IMR-90 (cell line): ENCODE measurements around the gene PTGDS. TPM values are rescaled to one million over a fixed set of nuclear protein-coding genes. Genes with fewer than 3 reads are reported as not detected.

Experiments used
- ATAC-seq: fragments of 200-7000 bp; cut with Tn5 transposase; 2 replicates; pipeline ENCODE4 v1.9.1; 2020; ENCODE audit warnings: low read depth, mild to moderate bottlenecking, moderate library complexity
- BruUV-seq: library from RNA; stranded (reverse); fragments of 400-500 nt; replicated peaks from 2 replicates; lab custom pipeline; 2021; lab: Mats Ljungman, UMichigan
- CTCF ChIA-PET: fragments of 300-600 bp; formaldehyde crosslinking; extraction: SDS; loops from one replicate; lab custom pipeline; 2021; ENCODE audit warnings: antibody characterized with exemption; lab: Yijun Ruan, JAX
- POLR2A ChIA-PET: fragments of 300-600 bp; sonication (Branson Sonifier 250); formaldehyde crosslinking; loops from one replicate; lab custom pipeline; 2022; ENCODE audit warnings: antibody characterized with exemption; ENCODE audit not compliant: unreplicated experiment; lab: Charles Lee
- DNase-seq: peaks from one replicate; pipeline ENCODE4 v3.0.0; 2013
- H2AFZ ChIP-seq: replicated peaks from 2 replicates; pipeline ENCODE3; 2013; ENCODE audit warnings: low read length, mild to moderate bottlenecking; ENCODE audit not compliant: poor library complexity
- H2AK5ac ChIP-seq: 2 replicates; pipeline ENCODE4 v1.6.1; 2013; ENCODE audit warnings: low read depth, low read length, inconsistent platforms
- H2AK9ac ChIP-seq: replicated peaks from 2 replicates; pipeline ENCODE3; 2013; ENCODE audit warnings: mild to moderate bottlenecking, low read depth, low read length, moderate library complexity; ENCODE audit not compliant: poor library complexity
- H2BK120ac ChIP-seq: 2 replicates; pipeline ENCODE4 v1.6.1; 2013; ENCODE audit warnings: low read depth, low read length, inconsistent platforms
- H2BK15ac ChIP-seq: 3 replicates; pipeline ENCODE4 v1.6.1; 2013; ENCODE audit warnings: low read depth, low read length, inconsistent platforms
- H2BK20ac ChIP-seq: 2 replicates; pipeline ENCODE4 v1.6.1; 2013; ENCODE audit warnings: low read depth, mild to moderate bottlenecking, inconsistent platforms, low read length, moderate library complexity
- H2BK5ac ChIP-seq: 2 replicates; pipeline ENCODE4 v1.6.1; 2013; ENCODE audit warnings: mild to moderate bottlenecking, low read depth, low read length, inconsistent platforms; ENCODE audit not compliant: poor library complexity, severe bottlenecking
- H3K14ac ChIP-seq: replicated peaks from 2 replicates; pipeline ENCODE4 v1.6.1; 2013; ENCODE audit warnings: low read depth, low read length, inconsistent platforms
- H3K18ac ChIP-seq: 2 replicates; pipeline ENCODE4 v1.6.1; 2013; ENCODE audit warnings: low read depth, low read length, control low read depth
- H3K23ac ChIP-seq: 2 replicates; pipeline ENCODE4 v1.6.1; 2013; ENCODE audit warnings: low read depth, low read length, inconsistent platforms
- H3K27ac ChIP-seq: 2 replicates; pipeline ENCODE4 v1.5.1; 2013; ENCODE audit warnings: mild to moderate bottlenecking, control low read depth, low read length; ENCODE audit not compliant: insufficient read depth
- H3K27me3 ChIP-seq: 2 replicates; pipeline ENCODE4 v1.6.1; 2013; ENCODE audit warnings: low read length; ENCODE audit not compliant: control insufficient read depth, insufficient read depth
- H3K36me3 ChIP-seq: 2 replicates; pipeline ENCODE4 v1.6.1; 2013; ENCODE audit warnings: low read length, mixed read lengths; ENCODE audit not compliant: control insufficient read depth, insufficient read depth
- H3K4ac ChIP-seq: 2 replicates; pipeline ENCODE4 v1.6.1; 2013; ENCODE audit warnings: low read depth, low read length, inconsistent platforms
- H3K4me1 ChIP-seq: 2 replicates; pipeline ENCODE4 v1.6.1; 2013; ENCODE audit warnings: low read length, mixed read lengths; ENCODE audit not compliant: control insufficient read depth, insufficient read depth
- H3K4me2 ChIP-seq: 2 replicates; pipeline ENCODE4 v1.6.1; 2013; ENCODE audit warnings: low read depth, mild to moderate bottlenecking, control low read depth, low read length, moderate library complexity
- H3K4me3 ChIP-seq: 2 replicates; pipeline ENCODE4 v1.5.1; 2013; ENCODE audit warnings: low read depth, mild to moderate bottlenecking, control low read depth, low read length, moderate library complexity; ENCODE audit not compliant: insufficient read depth
- H3K56ac ChIP-seq: 2 replicates; pipeline ENCODE4 v1.6.1; 2013; ENCODE audit warnings: low read length, inconsistent platforms; ENCODE audit not compliant: insufficient read depth; ENCODE audit errors: extremely low read depth
- H3K79me1 ChIP-seq, 2 experiments: 2 replicates each; pipeline ENCODE4 v1.6.1; 2013; ENCODE audit warnings: low read length in 2 of 2, inconsistent platforms in 1 of 2, low read depth in 1 of 2
- H3K9ac ChIP-seq: 2 replicates; pipeline ENCODE4 v1.6.1; 2013; ENCODE audit warnings: low read depth, low read length, control low read depth
- H3K9me1 ChIP-seq: 2 replicates; pipeline ENCODE4 v1.6.1; 2013; ENCODE audit warnings: low read length, inconsistent platforms; ENCODE audit not compliant: insufficient read depth
- H3K9me3 ChIP-seq: 2 replicates; pipeline ENCODE4 v1.6.1; 2013; ENCODE audit warnings: low read length; ENCODE audit not compliant: control insufficient read depth, insufficient read depth
- H4K20me1 ChIP-seq: 2 replicates; pipeline ENCODE4 v1.6.1; 2013; ENCODE audit warnings: low read length, inconsistent platforms; ENCODE audit not compliant: insufficient read depth
- H4K5ac ChIP-seq: 2 replicates; pipeline ENCODE4 v1.6.1; 2013; ENCODE audit warnings: mild to moderate bottlenecking, low read depth, low read length, control low read depth
- H4K8ac ChIP-seq, 2 experiments: 2 replicates each; pipeline ENCODE4 v1.6.1; 2013; ENCODE audit warnings: low read depth in 2 of 2, low read length in 2 of 2, control low read depth in 1 of 2, inconsistent platforms in 1 of 2
- H4K91ac ChIP-seq: 2 replicates; pipeline ENCODE4 v1.6.1; 2013; ENCODE audit warnings: low read depth, low read length, inconsistent platforms; ENCODE audit not compliant: insufficient read depth
- ELK1 ChIP-seq: fragments of 150-350 bp; IDR thresholded peaks from 2 replicates; pipeline ENCODE4 v1.6.1; 2016; ENCODE audit warnings: low read depth, mild to moderate bottlenecking, low read length, moderate library complexity, borderline replicate concordance
- MAFK ChIP-seq: IDR thresholded peaks from 2 replicates; pipeline ENCODE4 v1.6.1; 2012; ENCODE audit warnings: low read depth, low read length, improper control_type of control experiment
- WGBS, 2 experiments: methylation state at CpG; one replicate each; pipeline versions ENCODE4 v1.1.5 to v1.1.7; 2013; ENCODE audit warnings: missing lambda C conversion rate in 2 of 2; ENCODE audit not compliant: insufficient read length in 1 of 2; ENCODE audit errors: extremely low coverage in 2 of 2; 5-methylcytosine and 5-hydroxymethylcytosine counted together
- dilution Hi-C: fragments of 300-500 bp; cut with HindIII; formaldehyde crosslinking; loops from one replicate; pipeline ENCODE4 v1.14.3; 2018; ENCODE audit warnings: low sequenced_read_pairs; ENCODE audit not compliant: unreplicated experiment
- in situ Hi-C: fragments of 300-500 bp; cut with MboI; formaldehyde crosslinking; loops from 3 replicates; pipeline ENCODE4 v1.14.3; 2019; ENCODE audit warnings: low sequenced_read_pairs, inconsistent platforms, mixed read lengths
- intact Hi-C: fragments of 100-400 bp; cut with micrococcal nuclease; formaldehyde crosslinking; loops from 2 replicates; pipeline ENCODE4 v1.10.0; 2022
- polyA plus RNA-seq, 3 experiments: library from polyadenylated mRNA; depleted of rRNA; stranded (reverse); fragments of >200 nt; gene quantifications; 2 replicates each; pipeline ENCODE4 v1.2.3, GENCODE V29; 2012; ENCODE audit warnings: low replicate concordance in 1 of 3
- total RNA-seq: library from RNA; depleted of rRNA; stranded (reverse); fragments of >200 nt; gene quantifications from 2 replicates; pipeline ENCODE4 v1.2.3, GENCODE V29; 2012

PTGDS gene
- total and polyA plus RNA-seq, 2 of the 4 experiments (the other 2 are of a cell fraction): 1.2 TPM; not detected in 1

DNA sequence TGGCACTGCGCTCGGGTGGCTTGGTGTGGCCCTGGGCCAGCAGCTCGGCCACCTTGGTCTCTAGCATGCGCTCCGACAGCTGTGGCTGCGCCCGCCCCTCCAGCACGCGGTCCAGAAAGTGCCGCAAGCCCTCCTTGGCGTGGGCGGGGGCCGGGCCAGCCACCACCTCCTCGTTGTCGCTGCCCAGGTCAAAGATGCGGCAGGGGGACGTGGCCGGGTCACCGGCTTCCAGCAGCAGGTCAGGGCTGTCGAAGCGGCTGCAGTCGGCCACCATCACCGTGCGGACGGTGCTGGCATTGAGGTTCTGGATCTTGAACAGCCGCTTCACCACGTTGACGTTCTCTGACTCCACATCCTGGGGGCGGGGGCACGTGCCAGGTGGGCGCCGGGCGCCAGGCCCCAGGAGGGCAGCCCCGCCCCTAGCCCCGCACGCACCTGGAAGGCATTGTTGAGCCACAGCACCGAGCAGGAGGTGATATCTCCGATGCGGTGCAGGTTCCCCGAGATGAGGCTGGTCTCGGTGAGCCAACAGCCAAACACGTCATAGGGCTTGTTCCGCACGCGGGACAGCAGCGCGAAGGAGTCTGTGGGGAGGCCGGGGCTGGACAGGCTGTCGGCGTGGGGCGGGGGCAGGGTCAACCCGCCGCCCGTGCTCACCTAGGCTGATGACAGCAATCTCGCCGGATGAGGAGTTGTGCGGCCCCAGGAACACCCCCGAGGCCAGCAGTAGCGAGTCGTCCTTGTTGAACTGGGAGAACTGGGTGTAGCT is 35.0 kb upstream of the PTGDS start:
- Histone ChIP-seq H2AK9ac (no peak overlapping the region), H4K5ac (no peak overlapping the region), H2AFZ (no peak overlapping the region), H2BK15ac (no peak overlapping the region), H3K56ac (no peak overlapping the region), H3K36me3 (peaks cover 47% of the 10 kb centered on the region), H3K23ac (no peak overlapping the region), H3K27me3 (no peaks in the 10 kb centered on the region), H2BK120ac (no peak overlapping the region), H3K4ac (no peak overlapping the region), H3K18ac (no peak overlapping the region), H3K79me1 (peaks cover 5 to 44% of the 10 kb centered on the region in 2 experiments), H3K14ac (no peak overlapping the region), H3K9me3 (no peaks in the 10 kb centered on the region), H2BK5ac (no peak overlapping the region), H4K8ac (no peak overlapping the region), H2AK5ac (no peak overlapping the region), H3K4me3 (no peak overlapping the region), H3K4me1 (peaks cover 4% of the 10 kb centered on the region), H3K9ac (no peak overlapping the region), H3K9me1 (peaks cover 8% of the 10 kb centered on the region), H2BK20ac (no peak overlapping the region), H3K27ac (no peak overlapping the region), H4K91ac (no peak overlapping the region), H3K4me2 (no peak overlapping the region), H4K20me1 (peaks cover 22% of the 10 kb centered on the region)
- BruUV-seq: no TSS peak
- no peak for TF ChIP-seq MAFK
- TF ChIP-seq ELK1: no peak
- POLR2A ChIA-PET: no interaction called here
- in situ Hi-C loops (no loop called here), intact Hi-C loops (no loop called here), dilution Hi-C loops (no loop called here)
- 96% methylated on average over 42 of the region's 60 CpGs; no CpG with 5 or more reads in 1 of the 2 experiments for WGBS, 2 experiments
- CTCF ChIA-PET: no interaction called here
- ATAC-seq (no peak), DNase-seq (no peak)
